BLaER1 treated with 17β-estradiol and CSF1 and Interleukin-3, amounts not matched to agents 10 nM and 100 nM (cell line): ENCODE data around the gene SLC48A1.
A peak's percentile ranks its signal among the peaks of the same experiment; 100 is the strongest.

Experiments used
- H3K27ac ChIP-seq, 11 experiments: shearing (Covaris generic); formaldehyde crosslinking; 2 replicates each; pipeline ENCODE4 v1.8.1; 2022
- H3K27me3 ChIP-seq, 11 experiments: shearing (Covaris generic); formaldehyde crosslinking; 2 replicates each; pipeline ENCODE4 v1.8.1; 2022
- H3K36me3 ChIP-seq, 11 experiments: shearing (Covaris generic); formaldehyde crosslinking; 2 replicates each; pipeline ENCODE4 v1.8.1; 2022
- H3K4me1 ChIP-seq, 10 experiments: shearing (Covaris generic); formaldehyde crosslinking; 2 replicates each; pipeline ENCODE4 v1.8.1; 2022
- H3K4me2 ChIP-seq, 11 experiments: shearing (Covaris generic); formaldehyde crosslinking; 2 replicates each; pipeline ENCODE4 v1.8.1; 2022
- H3K4me3 ChIP-seq, 10 experiments: shearing (Covaris generic); formaldehyde crosslinking; 2 replicates each; pipeline ENCODE4 v1.8.1; 2022
- H3K9ac ChIP-seq, 11 experiments: shearing (Covaris generic); formaldehyde crosslinking; 2 replicates each; pipeline ENCODE4 v1.8.1; 2022
- H3K9me3 ChIP-seq, 11 experiments: shearing (Covaris generic); formaldehyde crosslinking; replicated peaks in 1 of 11; 2 replicates each; pipeline ENCODE4 v1.8.1; 2022
- H4K20me1 ChIP-seq, 11 experiments: shearing (Covaris generic); formaldehyde crosslinking; 2 replicates each; pipeline ENCODE4 v1.8.1; 2022
- Cebpa-rat ChIP-seq, 11 experiments: shearing (Covaris generic); IDR thresholded peaks; 2 replicates each; pipeline ENCODE4 v1.8.1; 2022

The SLC48A1 gene

GRCh38 chr12:47746073-47746472, 27.0 kb upstream of the SLC48A1 start:
- no peak for TF ChIP-seq Cebpa-rat (IDR thresholded peaks at IDR 0.05)

GRCh38 chr12:47746523-47746922, 26.5 kb upstream of the SLC48A1 start:
- Histone ChIP-seq H3K4me1 (peaks cover 27 to 98% (median 70%) of the 10 kb centered on the region in 10 experiments), H3K4me2 (peak overlapping the region in 8 of 11 experiments; percentile 4 to 41 (median 26); a peak in 10 of 22 replicates), H3K36me3 (no peaks in the 10 kb centered on the region), H4K20me1 (peaks cover 0 to 37% (median 0%) of the 10 kb centered on the region in 11 experiments; a peak in 6 of 22 replicates), H3K9me3 (no peaks in the 10 kb centered on the region), H3K27ac (no peak overlapping the region), H3K9ac (peak overlapping the region in 1 of 11 experiments; percentile 31; a peak in 1 of 22 replicates), H3K4me3 (no peak overlapping the region), H3K27me3 (no peaks in the 10 kb centered on the region)
- no peak for TF ChIP-seq Cebpa-rat (IDR thresholded peaks at IDR 0.05)

More at GRCh38 chr12:47746073-47746472, 27.0 kb upstream of the SLC48A1 start:
- Histone ChIP-seq H3K9ac (no peak overlapping the region), H3K4me3 (no peak overlapping the region), H3K36me3 (no peaks in the 10 kb centered on the region), H3K27me3 (no peaks in the 10 kb centered on the region), H4K20me1 (peaks cover 0 to 37% (median under 1%) of the 10 kb centered on the region in 11 experiments; a peak in 9 of 22 replicates), H3K4me2 (peak overlapping the region in 6 of 11 experiments; percentile 4 to 41 (median 36); a peak in 7 of 22 replicates), H3K27ac (no peak overlapping the region), H3K4me1 (peaks cover 28 to 97% (median 70%) of the 10 kb centered on the region in 10 experiments), H3K9me3 (no peaks in the 10 kb centered on the region)

- Histone ChIP-seq H3K9me3 (no peaks in the 10 kb centered on the region), H4K20me1 (peaks cover 0 to 37% (median 0%) of the 10 kb centered on the region in 11 experiments; a peak in 6 of 22 replicates), H3K4me1 (peaks cover 21 to 98% (median 70%) of the 10 kb centered on the region in 10 experiments), H3K9ac (no peak overlapping the region), H3K27ac (no peak overlapping the region), H3K36me3 (no peaks in the 10 kb centered on the region), H3K4me2 (peak overlapping the region in 7 of 11 experiments; percentile 4 to 41 (median 34); a peak in 10 of 22 replicates), H3K27me3 (no peaks in the 10 kb centered on the region), H3K4me3 (no peak overlapping the region)
- TF ChIP-seq Cebpa-rat (IDR thresholded peaks at IDR 0.05): no peak
Measured at GRCh38 chr12:47747126-47747525, 25.9 kb upstream of the SLC48A1 start.

- H4K20me1 ChIP-seq: peaks cover 0 to 37% (median 0%) of the 10 kb centered on the region in 11 experiments; a peak in 5 of 22 replicates
- TF ChIP-seq Cebpa-rat (IDR thresholded peaks at IDR 0.05): no peak
- no peak overlapping the region for H3K27ac ChIP-seq
- H3K36me3 ChIP-seq: no peaks in the 10 kb centered on the region
- peak overlapping the region in 6 of 11 experiments; percentile 8 to 41 (median 28); a peak in 8 of 22 replicates for H3K4me2 ChIP-seq
- peaks cover 19 to 98% (median 72%) of the 10 kb centered on the region in 10 experiments; a peak in 19 of 20 replicates for H3K4me1 ChIP-seq
- no peak overlapping the region for H3K4me3 ChIP-seq
- H3K9ac ChIP-seq: no peak overlapping the region
- H3K9me3 ChIP-seq: no peaks in the 10 kb centered on the region
- H3K27me3 ChIP-seq: no peaks in the 10 kb centered on the region
Measured at GRCh38 chr12:47747596-47748506, 25.2 kb upstream of the SLC48A1 start.

- Histone ChIP-seq H4K20me1 (peaks cover 0 to 33% (median 0%) of the 10 kb centered on the region in 11 experiments; a peak in 5 of 22 replicates), H3K36me3 (no peaks in the 10 kb centered on the region), H3K9ac (no peak overlapping the region), H3K4me3 (no peak overlapping the region), H3K9me3 (no peaks in the 10 kb centered on the region), H3K4me2 (peak overlapping the region in 3 of 11 experiments; percentile 33 to 97 (median 43); a peak in 2 of 22 replicates), H3K27ac (no peak overlapping the region), H3K27me3 (no peaks in the 10 kb centered on the region), H3K4me1 (peaks cover 23 to 99% (median 73%) of the 10 kb centered on the region in 10 experiments)
- TF ChIP-seq Cebpa-rat (IDR thresholded peaks at IDR 0.05): no peak
Measured at GRCh38 chr12:47748507-47748828, 24.6 kb upstream of the SLC48A1 start.

GRCh38 chr12:47748899-47749298, 24.1 kb upstream of the SLC48A1 start:
- Histone ChIP-seq H3K27ac (no peak overlapping the region), H3K27me3 (no peaks in the 10 kb centered on the region), H3K9ac (no peak overlapping the region), H4K20me1 (peaks cover 0 to 29% (median 0%) of the 10 kb centered on the region in 11 experiments; a peak in 3 of 22 replicates), H3K4me3 (no peak overlapping the region), H3K9me3 (no peaks in the 10 kb centered on the region), H3K36me3 (no peaks in the 10 kb centered on the region), H3K4me2 (peak overlapping the region in 6 of 11 experiments; percentile 9 to 97 (median 28); a peak in 6 of 22 replicates), H3K4me1 (peaks cover 23 to 99% (median 73%) of the 10 kb centered on the region in 10 experiments)
- TF ChIP-seq Cebpa-rat (IDR thresholded peaks at IDR 0.05): no peak

- no peak for TF ChIP-seq Cebpa-rat (IDR thresholded peaks at IDR 0.05)
- Histone ChIP-seq H3K9me3 (no peaks in the 10 kb centered on the region), H3K36me3 (no peaks in the 10 kb centered on the region), H3K27ac (0 out of 22 replicates have a peak overlapping the region, but pooled peaks of 1 of the 11 experiments have one; percentile 8), H3K4me3 (no peak overlapping the region), H3K4me2 (peak overlapping the region; percentile 30 to 99 (median 97)), H3K27me3 (no peaks in the 10 kb centered on the region), H3K4me1 (peaks cover 35 to 100% (median 83%) of the 10 kb centered on the region in 10 experiments), H4K20me1 (peaks cover 0 to 24% (median 0%) of the 10 kb centered on the region in 11 experiments; a peak in 3 of 22 replicates), H3K9ac (0 out of 22 replicates have a peak overlapping the region, but pooled peaks of 1 of the 11 experiments have one; percentile 15)
Measured at GRCh38 chr12:47750229-47750798, 22.7 kb upstream of the SLC48A1 start.

- peak overlapping the region; percentile 30 to 99 (median 97); a peak in 21 of 22 replicates for H3K4me2 ChIP-seq
- H3K27ac ChIP-seq: peak overlapping the region in 2 of 11 experiments; percentile 8 to 25; a peak in 2 of 22 replicates
- H3K4me1 ChIP-seq: peaks cover 41 to 100% (median 90%) of the 10 kb centered on the region in 10 experiments
- no peaks in the 10 kb centered on the region for H3K27me3 ChIP-seq
- no peaks in the 10 kb centered on the region for H3K9me3 ChIP-seq
- H4K20me1 ChIP-seq: peaks cover 0 to 17% (median 0%) of the 10 kb centered on the region in 11 experiments; a peak in 3 of 22 replicates
- TF ChIP-seq Cebpa-rat (IDR thresholded peaks at IDR 0.05): no peak
- H3K9ac ChIP-seq: 0 out of 22 replicates have a peak overlapping the region, but pooled peaks of 2 of the 11 experiments have one; percentile 14 to 15
- H3K4me3 ChIP-seq: no peak overlapping the region
- no peaks in the 10 kb centered on the region for H3K36me3 ChIP-seq
Measured at GRCh38 chr12:47750916-47751470, 22.0 kb upstream of the SLC48A1 start.
